ENCODE measurements around the gene CAV1. TPM values are rescaled to one million over a fixed set of nuclear protein-coding genes. Genes with fewer than 3 reads are reported as not detected.

CAV1 gene
- total and polyA plus RNA-seq, 2 experiments from 2014 or later: 16.0 to 21.1 TPM

GRCh38 chr7:116517626-116518025 is 7.2 kb upstream of the CAV1 start:
- Histone ChIP-seq H3K27me3 (ENCODE audit: insufficient read depth) (no peaks in the 10 kb centered on the region), H2AFZ (peak overlapping the region; percentile 49; the same call in 1 of the 2 replicates), H3K79me2 (replicated peaks; ENCODE audit: insufficient read depth) (no peaks in the 10 kb centered on the region), H3K4me1 (ENCODE audit: insufficient read depth) (peaks cover 21% of the 10 kb centered on the region), H3K4me2 (no peak overlapping the region), H3F3A (replicated peaks; ENCODE audit: low read depth) (no peaks in the 10 kb centered on the region), H4K20me1 (replicated peaks; ENCODE audit: insufficient read depth) (no peaks in the 10 kb centered on the region), H3K4me3 (no peak overlapping the region), H3K27ac (ENCODE audit: low read depth) (no peak overlapping the region), H3K36me3 (ENCODE audit: insufficient read depth) (no peaks in the 10 kb centered on the region), H3K9me2 (ENCODE audit: insufficient read depth) (no peaks in the 10 kb centered on the region)
- Mint-ChIP-seq H3K27ac (no peak overlapping the region), H3K36me3 (ENCODE audit: low read depth) (no peaks in the 10 kb centered on the region), H3K4me3 (no peak overlapping the region), H3K27me3 (ENCODE audit: insufficient read depth, low read depth, poor library complexity) (peaks cover 2% of the 10 kb centered on the region), H3K9me3 (no peaks in the 10 kb centered on the region), H3K4me1 (peaks cover 29% of the 10 kb centered on the region)
- DNase-seq (ENCODE audit: low spot score) (no peak), ATAC-seq (no peak)
- no peak for TF ChIP-seq NANOG (IDR thresholded peaks at IDR 0.05; ENCODE audit: borderline replicate concordance)
- no peak for TF ChIP-seq CREB1 (CRISPR knock-in tag; IDR thresholded peaks at IDR 0.05; ENCODE audit: low read depth)
- TF ChIP-seq, protein P1, sequence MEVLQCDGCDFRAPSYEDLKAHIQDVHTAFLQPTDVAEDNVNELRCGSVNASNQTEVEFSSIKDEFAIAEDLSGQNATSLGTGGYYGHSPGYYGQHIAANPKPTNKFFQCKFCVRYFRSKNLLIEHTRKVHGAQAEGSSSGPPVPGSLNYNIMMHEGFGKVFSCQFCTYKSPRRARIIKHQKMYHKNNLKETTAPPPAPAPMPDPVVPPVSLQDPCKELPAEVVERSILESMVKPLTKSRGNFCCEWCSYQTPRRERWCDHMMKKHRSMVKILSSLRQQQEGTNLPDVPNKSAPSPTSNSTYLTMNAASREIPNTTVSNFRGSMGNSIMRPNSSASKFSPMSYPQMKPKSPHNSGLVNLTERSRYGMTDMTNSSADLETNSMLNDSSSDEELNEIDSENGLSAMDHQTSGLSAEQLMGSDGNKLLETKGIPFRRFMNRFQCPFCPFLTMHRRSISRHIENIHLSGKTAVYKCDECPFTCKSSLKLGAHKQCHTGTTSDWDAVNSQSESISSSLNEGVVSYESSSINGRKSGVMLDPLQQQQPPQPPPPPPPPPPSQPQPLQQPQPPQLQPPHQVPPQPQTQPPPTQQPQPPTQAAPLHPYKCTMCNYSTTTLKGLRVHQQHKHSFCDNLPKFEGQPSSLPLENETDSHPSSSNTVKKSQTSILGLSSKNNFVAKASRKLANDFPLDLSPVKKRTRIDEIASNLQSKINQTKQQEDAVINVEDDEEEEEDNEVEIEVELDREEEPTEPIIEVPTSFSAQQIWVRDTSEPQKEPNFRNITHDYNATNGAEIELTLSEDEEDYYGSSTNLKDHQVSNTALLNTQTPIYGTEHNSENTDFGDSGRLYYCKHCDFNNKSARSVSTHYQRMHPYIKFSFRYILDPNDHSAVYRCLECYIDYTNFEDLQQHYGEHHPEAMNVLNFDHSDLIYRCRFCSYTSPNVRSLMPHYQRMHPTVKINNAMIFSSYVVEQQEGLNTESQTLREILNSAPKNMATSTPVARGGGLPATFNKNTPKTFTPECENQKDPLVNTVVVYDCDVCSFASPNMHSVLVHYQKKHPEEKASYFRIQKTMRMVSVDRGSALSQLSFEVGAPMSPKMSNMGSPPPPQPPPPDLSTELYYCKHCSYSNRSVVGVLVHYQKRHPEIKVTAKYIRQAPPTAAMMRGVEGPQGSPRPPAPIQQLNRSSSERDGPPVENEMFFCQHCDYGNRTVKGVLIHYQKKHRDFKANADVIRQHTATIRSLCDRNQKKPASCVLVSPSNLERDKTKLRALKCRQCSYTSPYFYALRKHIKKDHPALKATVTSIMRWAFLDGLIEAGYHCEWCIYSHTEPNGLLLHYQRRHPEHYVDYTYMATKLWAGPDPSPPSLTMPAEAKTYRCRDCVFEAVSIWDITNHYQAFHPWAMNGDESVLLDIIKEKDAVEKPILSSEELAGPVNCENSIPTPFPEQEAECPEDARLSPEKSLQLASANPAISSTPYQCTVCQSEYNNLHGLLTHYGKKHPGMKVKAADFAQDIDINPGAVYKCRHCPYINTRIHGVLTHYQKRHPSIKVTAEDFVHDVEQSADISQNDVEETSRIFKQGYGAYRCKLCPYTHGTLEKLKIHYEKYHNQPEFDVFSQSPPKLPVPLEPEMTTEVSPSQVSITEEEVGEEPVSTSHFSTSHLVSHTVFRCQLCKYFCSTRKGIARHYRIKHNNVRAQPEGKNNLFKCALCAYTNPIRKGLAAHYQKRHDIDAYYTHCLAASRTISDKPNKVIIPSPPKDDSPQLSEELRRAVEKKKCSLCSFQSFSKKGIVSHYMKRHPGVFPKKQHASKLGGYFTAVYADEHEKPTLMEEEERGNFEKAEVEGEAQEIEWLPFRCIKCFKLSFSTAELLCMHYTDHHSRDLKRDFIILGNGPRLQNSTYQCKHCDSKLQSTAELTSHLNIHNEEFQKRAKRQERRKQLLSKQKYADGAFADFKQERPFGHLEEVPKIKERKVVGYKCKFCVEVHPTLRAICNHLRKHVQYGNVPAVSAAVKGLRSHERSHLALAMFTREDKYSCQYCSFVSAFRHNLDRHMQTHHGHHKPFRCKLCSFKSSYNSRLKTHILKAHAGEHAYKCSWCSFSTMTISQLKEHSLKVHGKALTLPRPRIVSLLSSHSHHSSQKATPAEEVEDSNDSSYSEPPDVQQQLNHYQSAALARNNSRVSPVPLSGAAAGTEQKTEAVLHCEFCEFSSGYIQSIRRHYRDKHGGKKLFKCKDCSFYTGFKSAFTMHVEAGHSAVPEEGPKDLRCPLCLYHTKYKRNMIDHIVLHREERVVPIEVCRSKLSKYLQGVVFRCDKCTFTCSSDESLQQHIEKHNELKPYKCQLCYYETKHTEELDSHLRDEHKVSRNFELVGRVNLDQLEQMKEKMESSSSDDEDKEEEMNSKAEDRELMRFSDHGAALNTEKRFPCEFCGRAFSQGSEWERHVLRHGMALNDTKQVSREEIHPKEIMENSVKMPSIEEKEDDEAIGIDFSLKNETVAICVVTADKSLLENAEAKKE (CRISPR knock-in tag; IDR thresholded peaks at IDR 0.05): no peak
- no peak for TF ChIP-seq CTCF (conservative IDR thresholded peaks at IDR 0.05; ENCODE audit: low read depth in 2 of 2)
- TF ChIP-seq, protein P2, sequence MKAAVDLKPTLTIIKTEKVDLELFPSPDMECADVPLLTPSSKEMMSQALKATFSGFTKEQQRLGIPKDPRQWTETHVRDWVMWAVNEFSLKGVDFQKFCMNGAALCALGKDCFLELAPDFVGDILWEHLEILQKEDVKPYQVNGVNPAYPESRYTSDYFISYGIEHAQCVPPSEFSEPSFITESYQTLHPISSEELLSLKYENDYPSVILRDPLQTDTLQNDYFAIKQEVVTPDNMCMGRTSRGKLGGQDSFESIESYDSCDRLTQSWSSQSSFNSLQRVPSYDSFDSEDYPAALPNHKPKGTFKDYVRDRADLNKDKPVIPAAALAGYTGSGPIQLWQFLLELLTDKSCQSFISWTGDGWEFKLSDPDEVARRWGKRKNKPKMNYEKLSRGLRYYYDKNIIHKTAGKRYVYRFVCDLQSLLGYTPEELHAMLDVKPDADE (IDR thresholded peaks at IDR 0.05): no peak
